ENCODE measurements around the gene MAP2K3. TPM values are rescaled to one million over a fixed set of nuclear protein-coding genes. Genes with fewer than 3 reads are reported as not detected.

Gene MAP2K3
- total and polyA plus RNA-seq, 2 of the 4 experiments (the other 2 are of a cell fraction), result 23.5 to 82.2 TPM

GRCh38 chr17:21286066-21286770, 1.7 kb downstream of the MAP2K3 start (continued):
- TF ChIP-seq MXI1 (IDR thresholded peaks at IDR 0.05; ENCODE audit: borderline replicate concordance, low read depth, low read length), result peak; percentile 97
- peak; percentile 84 for TF ChIP-seq FOS (IDR thresholded peaks at IDR 0.05; ENCODE audit: low read depth, low read length)

- Histone ChIP-seq H3K56ac (ENCODE audit: extremely low read depth, insufficient read depth, low read length) (peak overlapping the region; percentile 27), H3K4me3 (ENCODE audit: insufficient read depth, low read depth, low read length) (peak overlapping the region; percentile 25), H3K14ac (replicated peaks; ENCODE audit: low read depth, low read length) (peak overlapping the region; percentile 85), H2BK120ac (ENCODE audit: low read depth, low read length) (peak overlapping the region; percentile 48), H2BK20ac (ENCODE audit: low read depth, low read length) (peak overlapping the region; percentile 64), H3K4ac (ENCODE audit: low read depth, low read length) (peak overlapping the region; percentile 82), H3K79me1 (ENCODE audit: low read depth in 1 of 2, low read length in 2 of 2) (peaks cover 3 to 57% of the 10 kb centered on the region in 2 experiments; a peak in 3 of 4 replicates), H3K36me3 (ENCODE audit: control insufficient read depth, insufficient read depth, low read length) (peaks cover 4% of the 10 kb centered on the region), H2AFZ (replicated peaks; ENCODE audit: low read length, poor library complexity) (peak overlapping the region; percentile 64), H3K9ac (ENCODE audit: low read depth, low read length) (peak overlapping the region; percentile 71), H3K27me3 (ENCODE audit: control insufficient read depth, insufficient read depth, low read length) (no peaks in the 10 kb centered on the region), H2BK5ac (ENCODE audit: low read depth, low read length, poor library complexity, severe bottlenecking) (peak overlapping the region; percentile 77), H3K9me3 (ENCODE audit: control insufficient read depth, insufficient read depth, low read length) (no peaks in the 10 kb centered on the region), H3K4me2 (ENCODE audit: low read depth, low read length) (peak overlapping the region; percentile 76), H3K9me1 (ENCODE audit: insufficient read depth, low read length) (peaks cover 28% of the 10 kb centered on the region), H4K8ac (ENCODE audit: low read depth in 2 of 2, low read length in 2 of 2) (peak overlapping the region; percentile 53 to 85), H4K20me1 (ENCODE audit: insufficient read depth, low read length) (peaks cover 70% of the 10 kb centered on the region), H3K18ac (ENCODE audit: low read depth, low read length) (peak overlapping the region; percentile 50), H4K91ac (ENCODE audit: insufficient read depth, low read depth, low read length) (peak overlapping the region; percentile 92), H3K4me1 (ENCODE audit: control insufficient read depth, insufficient read depth, low read length) (peaks cover 47% of the 10 kb centered on the region), H2AK5ac (ENCODE audit: low read depth, low read length) (peak overlapping the region; percentile 93), H4K5ac (ENCODE audit: low read depth, low read length) (peak overlapping the region; percentile 9), H2BK15ac (ENCODE audit: low read depth, low read length) (peak overlapping the region; percentile 81; the same call in 2 of the 3 replicates), H2AK9ac (replicated peaks; ENCODE audit: low read depth, low read length, poor library complexity) (peak overlapping the region; percentile 94), H3K23ac (ENCODE audit: low read depth, low read length) (peak overlapping the region; percentile 92), H3K27ac (ENCODE audit: insufficient read depth, low read length) (peak overlapping the region; percentile 74)
- intact Hi-C loops (cut with micrococcal nuclease) (loop anchor here (1.0 kb wide), 1 partner anchor 158 kb away; no protein-coding TSS in a partner anchor), dilution Hi-C loops (cut with HindIII; ENCODE audit: low sequenced_read_pairs, unreplicated experiment) (no loop called here), in situ Hi-C loops (cut with MboI; ENCODE audit: low sequenced_read_pairs) (no loop called here)
- ChIA-PET POLR2A (ENCODE audit: unreplicated experiment) (interaction anchor here (0.9 kb wide), 1 partner anchor 11 kb away, joined by 3 read pairs; no protein-coding TSS in a partner anchor), CTCF (no interaction called here)
- 100% methylated on average over 2 of the region's 9 CpGs; no CpG with 5 or more reads in 1 of the 2 experiments for WGBS, 2 experiments (ENCODE audit: extremely low coverage in 2 of 2, insufficient read length in 1 of 2)
- TF ChIP-seq RCOR1 (IDR thresholded peaks at IDR 0.05; ENCODE audit: insufficient replicate concordance, low read length) (no peak), CHD1 (IDR thresholded peaks at IDR 0.05; ENCODE audit: low read depth, low read length) (0 out of 2 replicates have a peak, but pooled peaks have one; percentile 22), RAD21 (IDR thresholded peaks at IDR 0.05; ENCODE audit: low read length) (no peak), MAZ (IDR thresholded peaks at IDR 0.05; ENCODE audit: borderline replicate concordance, low read depth, low read length) (peak; percentile 42; the same call in 1 of the 2 replicates), POLR2A (IDR thresholded peaks at IDR 0.05; ENCODE audit: low read depth, low read length) (peak; percentile 81)
- ATAC-seq (ENCODE audit: low read depth) (no peak), DNase-seq (no peak)
- BruUV-seq (replicated peaks), result no TSS peak
These were observed 2.6 kb downstream of the MAP2K3 start for GRCh38 chr17:21286909-21287702.
